GM18861 (cell line): ENCODE data around the gene CLTB.

Experiments
- ATAC-seq: cut with Tn5 transposase; IDR thresholded peaks from one replicate; pipeline ENCODE4 v1.9.1; 2021; ENCODE audit not compliant: unreplicated experiment

The CLTB gene

GRCh38 chr5:176383961-176384360 lies 32.4 kb downstream of the CLTB start:
- no peak for ATAC-seq

GRCh38 chr5:176383248-176383905 lies 33.0 kb downstream of the CLTB start:
- ATAC-seq = no peak

GRCh38 chr5:176382721-176383120 lies 33.6 kb downstream of the CLTB start:
- ATAC-seq = no peak

DNA sequence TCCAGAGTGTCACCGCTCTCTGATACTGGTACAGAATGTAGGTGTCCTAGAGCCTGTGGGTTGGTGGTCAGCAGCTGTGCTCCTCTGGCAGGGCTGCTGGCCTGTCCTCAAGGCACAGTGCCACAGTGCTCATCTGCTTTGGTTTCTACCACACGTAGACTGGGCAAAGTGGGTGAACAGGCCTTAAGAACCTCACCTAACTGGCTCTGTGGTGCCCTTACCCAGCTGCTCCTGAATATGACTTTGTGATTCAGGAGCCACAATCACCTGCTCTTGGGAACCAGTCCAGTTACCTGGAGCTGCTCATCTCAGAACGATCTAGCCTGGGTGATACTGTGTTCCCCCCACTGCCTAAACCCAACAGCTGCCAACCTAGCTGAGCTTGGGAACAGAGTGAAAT lies 34.4 kb downstream of the CLTB start:
- no peak for ATAC-seq

DNA sequence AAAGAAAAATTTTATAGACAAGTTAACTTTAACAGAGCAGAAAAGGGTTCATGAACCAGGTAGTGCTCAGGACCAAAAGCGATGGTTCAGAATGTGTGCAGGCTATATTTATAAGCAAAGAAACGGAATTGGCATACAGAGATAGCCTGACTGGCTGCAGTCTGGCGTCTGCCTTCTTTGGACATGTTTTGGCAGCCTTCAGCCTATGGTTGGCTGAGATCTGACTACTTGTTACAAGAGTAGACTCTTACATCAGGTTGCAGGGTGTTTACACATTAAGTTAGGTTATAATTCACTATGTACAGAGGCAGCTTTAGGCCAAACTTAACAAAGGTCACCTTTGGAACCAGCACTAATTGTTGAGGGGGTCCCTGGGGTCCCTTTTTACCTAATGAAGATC lies 34.9 kb downstream of the CLTB start:
- no peak for ATAC-seq

- ATAC-seq = no peak
Measured at GRCh38 chr5:176379881-176380280, 36.5 kb downstream of the CLTB start.

DNA sequence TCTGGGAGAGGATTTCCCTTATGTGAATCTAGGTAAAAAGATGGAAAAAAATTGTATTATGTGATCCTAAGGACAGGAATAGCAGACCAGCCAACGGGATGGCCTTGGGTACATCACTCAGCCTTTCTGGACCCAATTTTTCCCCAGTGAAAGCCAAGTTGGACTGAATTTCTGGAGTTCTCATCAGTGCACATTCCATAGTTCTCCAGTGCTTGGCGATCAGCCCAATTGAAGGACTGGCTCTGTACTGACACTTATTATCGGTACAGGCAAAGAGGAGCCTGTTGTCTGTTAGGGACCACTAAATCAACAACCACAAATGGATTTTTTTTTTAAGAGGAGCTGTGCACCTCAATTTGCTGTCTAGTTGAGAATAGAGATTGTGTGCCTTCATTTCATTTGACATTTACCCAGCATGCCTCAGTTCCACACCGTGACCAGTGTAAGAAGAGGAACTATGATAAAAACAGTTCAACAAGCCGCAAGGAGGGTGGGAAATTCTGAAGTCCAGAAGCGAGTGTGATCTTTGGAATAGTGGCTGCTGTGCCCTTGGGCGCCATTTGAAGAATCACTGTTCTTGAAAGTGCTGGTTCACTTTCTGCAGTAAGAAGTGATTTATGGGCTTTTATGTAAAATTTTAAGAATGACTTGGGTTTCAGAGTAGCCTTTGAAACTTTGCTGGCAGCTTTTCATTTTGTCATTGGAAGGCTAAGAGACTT lies 43.1 kb downstream of the CLTB start:
- no peak for ATAC-seq

GRCh38 chr5:176371621-176372539 lies 44.5 kb downstream of the CLTB start:
- no peak for ATAC-seq

GRCh38 chr5:176369934-176370711 lies 46.2 kb downstream of the CLTB start:
- ATAC-seq = no peak

GRCh38 chr5:176368726-176369125 lies 47.6 kb downstream of the CLTB start:
- no peak for ATAC-seq

DNA sequence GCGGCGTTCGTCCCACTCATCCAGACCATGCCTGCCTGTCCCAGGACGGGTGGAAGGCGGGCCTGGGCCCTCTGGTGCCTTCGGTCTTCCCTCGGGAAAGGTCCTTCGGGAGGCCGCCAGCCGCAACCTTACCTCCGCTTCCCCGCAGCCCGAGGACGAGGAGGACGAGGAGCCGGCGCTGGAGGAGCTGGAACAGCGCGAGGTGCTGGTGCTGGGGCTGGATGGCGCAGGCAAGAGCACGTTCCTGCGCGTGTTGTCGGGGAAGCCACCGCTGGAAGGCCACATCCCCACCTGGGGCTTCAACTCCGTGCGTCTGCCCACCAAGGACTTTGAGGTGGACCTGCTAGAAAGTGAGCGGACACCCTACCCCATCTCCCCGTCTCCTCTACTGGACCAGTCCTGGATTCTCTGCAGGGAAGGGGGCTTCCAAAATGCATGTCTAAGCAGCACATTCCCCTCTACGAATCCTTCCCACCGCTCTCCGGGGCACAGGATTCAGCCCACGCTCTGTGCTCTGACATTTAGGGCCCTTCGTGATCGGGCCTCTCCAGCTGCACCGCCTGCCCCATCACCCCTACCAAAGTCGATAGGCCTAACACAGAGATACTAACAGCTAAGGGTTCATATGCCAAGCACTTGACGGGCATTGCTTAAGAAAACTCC lies 50.0 kb downstream of the CLTB start:
- no peak for ATAC-seq

DNA sequence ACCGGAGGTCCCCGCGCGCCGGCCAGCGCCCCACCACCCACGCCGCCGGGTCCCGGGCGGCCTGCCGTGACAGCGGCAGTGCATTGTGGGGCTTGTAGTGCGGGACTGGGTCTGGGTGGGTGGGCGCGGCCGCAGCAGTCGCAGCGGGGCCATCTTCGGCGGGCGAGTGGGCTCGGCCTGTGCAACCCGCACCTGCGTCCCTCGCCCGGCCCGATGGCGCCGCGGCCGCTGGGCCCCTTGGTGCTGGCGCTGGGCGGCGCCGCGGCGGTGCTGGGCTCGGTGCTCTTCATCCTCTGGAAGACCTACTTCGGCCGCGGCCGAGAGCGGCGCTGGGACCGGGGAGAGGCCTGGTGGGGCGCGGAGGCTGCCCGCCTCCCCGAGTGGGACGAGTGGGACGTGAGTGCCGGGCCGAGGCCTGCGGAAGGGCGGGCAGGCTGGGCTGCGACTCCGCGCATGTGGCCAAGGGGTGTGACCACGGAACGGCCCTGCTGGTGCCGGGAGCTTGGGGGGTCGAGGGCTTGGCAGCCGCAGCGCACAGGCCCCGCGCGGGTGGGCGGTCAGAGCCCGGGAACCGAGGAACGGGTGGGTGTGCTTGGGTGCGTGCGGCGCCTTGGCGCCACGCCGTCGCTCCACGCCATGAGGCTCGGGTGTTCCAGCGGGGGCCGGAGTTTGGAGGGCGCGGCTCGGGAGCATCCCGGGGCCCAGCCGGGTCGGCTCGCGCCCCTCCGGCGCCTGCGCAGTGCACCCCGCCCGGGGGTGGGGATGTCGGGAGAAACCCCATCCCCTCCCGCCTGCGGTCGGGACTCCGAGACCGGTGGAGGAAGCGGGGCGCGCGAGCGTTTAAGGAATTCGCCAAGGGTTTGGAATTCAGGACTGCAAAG lies 50.7 kb downstream of the CLTB start, which contains the start of gene ARL10:
Gene ARL10 (plus strand): TSS at position 137 of the 881 bp plus-strand sequence. CDS start 77 bp downstream, at position 214.
- no peak for ATAC-seq

GRCh38 chr5:176364765-176365350 lies 51.5 kb downstream of the CLTB start:
- ATAC-seq = no peak

DNA sequence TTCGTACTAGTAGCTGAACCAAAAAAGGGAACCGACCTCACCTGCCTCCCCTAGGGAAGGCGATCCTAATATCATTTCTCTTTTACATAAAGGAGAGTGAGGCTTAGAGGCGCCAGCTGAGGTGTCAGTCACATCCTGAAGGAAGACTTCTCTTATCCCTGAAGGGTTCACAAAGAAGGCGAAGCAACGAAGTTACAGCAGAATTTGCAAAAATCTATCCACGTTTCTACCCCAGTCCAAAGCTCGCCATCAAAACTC lies 54.2 kb downstream of the CLTB start:
- ATAC-seq = no peak

- peak; percentile 83 for ATAC-seq
Measured at GRCh38 chr5:176361437-176362232, 54.7 kb downstream of the CLTB start, which contains the start of gene KIAA1191. KIAA1191 (minus strand) TSS chr5:176361764; CDS start chr5:176359508, 2,256 bp downstream.

DNA sequence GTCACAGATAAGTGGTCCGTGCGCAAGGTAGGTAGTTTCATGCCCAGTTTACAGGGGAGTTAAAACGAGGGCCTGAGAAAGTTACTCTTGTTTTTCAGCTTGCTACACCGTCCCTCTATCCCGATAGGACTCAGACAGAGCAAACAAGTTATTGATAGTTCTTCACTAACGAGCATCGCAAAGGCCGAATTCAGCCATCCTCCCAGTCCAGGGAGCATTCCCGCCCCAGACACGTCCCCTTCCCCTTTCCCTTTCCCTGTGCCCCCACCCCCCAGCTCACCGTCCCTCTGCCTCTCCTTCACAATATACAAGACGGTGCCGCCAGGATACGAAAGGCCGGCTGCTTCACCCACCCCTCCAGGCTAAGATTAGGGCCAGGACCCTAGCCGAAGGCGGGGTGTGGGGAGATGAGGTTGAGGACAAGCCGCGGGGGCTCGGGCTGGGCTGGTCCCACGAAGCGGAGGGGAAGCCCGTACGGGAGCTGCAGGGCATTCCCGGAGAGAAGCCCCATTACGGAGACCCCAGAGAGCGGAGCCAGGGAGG lies 55.4 kb downstream of the CLTB start:
- ATAC-seq = no peak

GRCh38 chr5:176359658-176360057 lies 56.7 kb downstream of the CLTB start:
- ATAC-seq = no peak

GRCh38 chr5:176356179-176356566 lies 60.2 kb downstream of the CLTB start:
- ATAC-seq = no peak
